ENCODE results near the gene PNPLA3.

The PNPLA3 gene

GRCh38 chr22:43928908-43929307 is 5.3 kb downstream of the PNPLA3 start:
- no peak for DNase-seq (ENCODE audit: low read depth in 1 of 2, low spot score in 1 of 2)
- no peak overlapping the region for H3K27ac ChIP-seq (replicated peaks)
- TF ChIP-seq POLR2AphosphoS5 (IDR thresholded peaks at IDR 0.05; ENCODE audit: low read depth) (no peak), SPI1 (IDR thresholded peaks at IDR 0.05; ENCODE audit: borderline replicate concordance, low read depth) (no peak), REST (IDR thresholded peaks at IDR 0.05; ENCODE audit: insufficient replicate concordance, low read depth) (no peak), GABPA (IDR thresholded peaks at IDR 0.05; ENCODE audit: low read depth) (no peak), CTCF (IDR thresholded peaks at IDR 0.05; ENCODE audit: insufficient read depth, low read length) (no peak)
- no peak overlapping the region for H3K4me3 ChIP-seq (replicated peaks; ENCODE audit: insufficient read depth, low read length)
- peaks cover 10% of the 10 kb centered on the region for H3K27me3 ChIP-seq (ENCODE audit: insufficient read depth, poor library complexity, severe bottlenecking)

- TF ChIP-seq REST (IDR thresholded peaks at IDR 0.05; ENCODE audit: insufficient replicate concordance, low read depth): no peak
- no peak for TF ChIP-seq POLR2AphosphoS5 (IDR thresholded peaks at IDR 0.05; ENCODE audit: low read depth)
- no peak for TF ChIP-seq SPI1 (IDR thresholded peaks at IDR 0.05; ENCODE audit: borderline replicate concordance, low read depth)
- TF ChIP-seq CTCF (IDR thresholded peaks at IDR 0.05; ENCODE audit: insufficient read depth, low read length): no peak
- no peak for TF ChIP-seq GABPA (IDR thresholded peaks at IDR 0.05; ENCODE audit: low read depth)
- Histone ChIP-seq H3K4me3 (replicated peaks; ENCODE audit: insufficient read depth, low read length) (no peak overlapping the region), H3K27me3 (ENCODE audit: insufficient read depth, poor library complexity, severe bottlenecking) (no peaks in the 10 kb centered on the region), H3K27ac (replicated peaks) (no peak overlapping the region)
- DNase-seq (ENCODE audit: low read depth in 1 of 2, low spot score in 1 of 2): no peak
Measured at GRCh38 chr22:43931771-43932170, 8.2 kb downstream of the PNPLA3 start.

GRCh38 chr22:43941449-43941848 is 17.8 kb downstream of the PNPLA3 start:
- TF ChIP-seq GABPA (IDR thresholded peaks at IDR 0.05; ENCODE audit: low read depth) (no peak), CTCF (IDR thresholded peaks at IDR 0.05; ENCODE audit: insufficient read depth, low read length) (no peak), REST (IDR thresholded peaks at IDR 0.05; ENCODE audit: insufficient replicate concordance, low read depth) (no peak), POLR2AphosphoS5 (IDR thresholded peaks at IDR 0.05; ENCODE audit: low read depth) (no peak), SPI1 (IDR thresholded peaks at IDR 0.05; ENCODE audit: borderline replicate concordance, low read depth) (no peak)
- Histone ChIP-seq H3K27me3 (ENCODE audit: insufficient read depth, poor library complexity, severe bottlenecking) (no peaks in the 10 kb centered on the region), H3K4me3 (replicated peaks; ENCODE audit: insufficient read depth, low read length) (no peak overlapping the region), H3K27ac (replicated peaks) (no peak overlapping the region)
- no peak for DNase-seq (ENCODE audit: low read depth in 1 of 2, low spot score in 1 of 2)
